K562 (cell line): Measurements from ENCODE around the gene TPGS1. TPM values are rescaled to one million over a fixed set of nuclear protein-coding genes. Genes with fewer than 3 reads are reported as not detected.
A peak's percentile ranks its signal among the peaks of the same experiment; 100 is the strongest.

Source experiments
- BCL6 ChIP-seq: fragments of 250-450 bp; sonication (Bioruptor Pico); IDR thresholded peaks from 2 replicates; pipeline ENCODE4 v1.4.0; 2020
- BMI1 ChIP-seq: fragments of 150-350 bp; IDR thresholded peaks from 2 replicates; pipeline ENCODE4 v1.6.1; 2014; ENCODE audit warnings: low read length
- CBX3 ChIP-seq, 2 experiments: IDR thresholded peaks; 1 replicate in 1 of 2; 2 replicates in 1 of 2; pipeline ENCODE4 v1.6.1; 2012; ENCODE audit warnings: inconsistent platforms in 2 of 2, low read length in 2 of 2, borderline replicate concordance in 1 of 2, control low read depth in 1 of 2
- CSDE1 ChIP-seq, 2 experiments: fragments of 450-650 bp; IDR thresholded peaks; 2 replicates each; pipeline ENCODE4 v1.6.1; 2016; ENCODE audit warnings: mild to moderate bottlenecking in 1 of 2
- CTCF ChIP-seq, 3 experiments: IDR thresholded peaks in 2 of 3; conservative IDR thresholded peaks in 1 of 3; 2 replicates each; pipeline ENCODE4 v1.5.1; 2011 to 2012; ENCODE audit warnings: low read length in 3 of 3, mild to moderate bottlenecking in 3 of 3, control low read depth in 2 of 3, improper control_type of control experiment in 1 of 3, inconsistent platforms in 1 of 3, low read depth in 1 of 3, mixed read lengths in 1 of 3, moderate library complexity in 1 of 3; ENCODE audit not compliant: insufficient read depth in 2 of 3
- DLX4 ChIP-seq: fragments of 250-450 bp; sonication (Bioruptor Pico); IDR thresholded peaks from 2 replicates; pipeline ENCODE4 v1.6.1; 2021; ENCODE audit warnings: mild to moderate bottlenecking
- FOSL1 ChIP-seq: fragments of 200-800 bp; sonication (Bioruptor generic); conservative IDR thresholded peaks from 2 replicates; pipeline ENCODE4 v1.6.1; 2016; ENCODE audit warnings: missing genetic modification characterization, missing compliant biosample characterization
- HMBOX1 ChIP-seq: sonication (generic); IDR thresholded peaks from 2 replicates; pipeline ENCODE4 v1.6.1; 2016
- HNRNPUL1 ChIP-seq: fragments of 200-400 bp; formaldehyde crosslinking; IDR thresholded peaks from 2 replicates; pipeline ENCODE4 v1.6.1; 2017; ENCODE audit warnings: low read length
- ILK ChIP-seq: fragments of 450-650 bp; IDR thresholded peaks from 2 replicates; pipeline ENCODE4 v1.6.1; 2016; ENCODE audit warnings: missing genetic modification characterization, low read depth, mild to moderate bottlenecking, missing compliant biosample characterization, moderate library complexity, borderline replicate concordance
- MIER1 ChIP-seq: fragments of 450-650 bp; IDR thresholded peaks from 2 replicates; pipeline ENCODE4 v1.6.1; 2016; ENCODE audit warnings: antibody characterized with exemption, mild to moderate bottlenecking, low read depth
- MTA2 ChIP-seq: fragments of 450-650 bp; IDR thresholded peaks from 2 replicates; pipeline ENCODE4 v1.6.1; 2016; ENCODE audit warnings: low read depth
- MYBL2 ChIP-seq, 2 experiments: fragments of 450-650 bp in 1 of 2; sonication (generic) in 1 of 2; formaldehyde crosslinking in 1 of 2; IDR thresholded peaks; 2 replicates each; pipeline versions ENCODE4 v1.6.1 to v1.8.1; 2017 to 2022; ENCODE audit warnings: borderline replicate concordance in 1 of 2, inconsistent platforms in 1 of 2, low read depth in 1 of 2, mild to moderate bottlenecking in 1 of 2, missing genetic modification reagents in 1 of 2, moderate library complexity in 1 of 2
- PATZ1 ChIP-seq: fragments of 250-450 bp; sonication (Bioruptor Pico); IDR thresholded peaks from 2 replicates; pipeline ENCODE4 v1.5.0; 2020; ENCODE audit warnings: mild to moderate bottlenecking, borderline replicate concordance
- PHF21A ChIP-seq: fragments of 450-650 bp; IDR thresholded peaks from 2 replicates; pipeline ENCODE4 v1.6.1; 2017; ENCODE audit warnings: low read depth, borderline replicate concordance
- RBM39 ChIP-seq: fragments of 200-400 bp; formaldehyde crosslinking; optimal IDR thresholded peaks from 2 replicates; pipeline ENCODE3; 2018; ENCODE audit warnings: low read depth, low read length
- SAFB2 ChIP-seq: fragments of 200-400 bp; formaldehyde crosslinking; IDR thresholded peaks from 2 replicates; pipeline ENCODE4 v1.6.1; 2018; ENCODE audit warnings: borderline replicate concordance, low read length, low read depth, moderate library complexity; ENCODE audit not compliant: severe bottlenecking
- SIN3B ChIP-seq: fragments of 450-650 bp; IDR thresholded peaks from 2 replicates; pipeline ENCODE4 v1.6.1; 2017; ENCODE audit warnings: low read depth, mild to moderate bottlenecking, moderate library complexity
- SMC3 ChIP-seq: conservative IDR thresholded peaks from 2 replicates; pipeline ENCODE4 v1.6.1; 2011; ENCODE audit warnings: low read depth, low read length, improper control_type of control experiment; ENCODE audit not compliant: insufficient read depth
- TFE3 ChIP-seq: fragments of 450-650 bp; formaldehyde crosslinking; IDR thresholded peaks from 2 replicates; pipeline ENCODE4 v1.4.0; 2020; ENCODE audit warnings: mild to moderate bottlenecking, mixed read lengths
- polyA plus RNA-seq, 8 experiments: library from polyadenylated mRNA; depleted of rRNA in 4 of 8; stranded (reverse) in 5 of 8; unstranded in 3 of 8; fragments of >200 nt; fragmentation: Nextera tagmentation in 2 of 8; fragmentation: Illumina TruSeq in 1 of 8; extraction: Ambion mirVana in 2 of 8; extraction: Trizol in 1 of 8; gene quantifications; 2 replicates each; pipeline versions ENCODE4 v1.2.1 to v1.2.3, GENCODE V29; 2011 to 2014; ENCODE audit warnings: inconsistent platforms in 1 of 8, missing spikeins in 1 of 8
- total RNA-seq, 7 experiments: library from RNA; depleted of rRNA in 6 of 7; stranded (reverse); fragments of >200 nt in 6 of 7; fragmentation: Illumina TruSeq in 2 of 7; extraction: Trizol in 2 of 7; gene quantifications; 2 replicates each; pipeline versions ENCODE4 v1.2.1 to v1.2.3, GENCODE V29; 2011 to 2021; ENCODE audit warnings: low replicate concordance in 1 of 7

Gene TPGS1
- total and polyA plus RNA-seq, 9 of the 15 experiments (the other 6 are each of a cell fraction or from before 2014, with no cell fraction given), result 0.30 to 31.6 (median 1.2) TPM; not detected in 2

- TF ChIP-seq TFE3 (CRISPR knock-in tag) (no peak), BCL6 (CRISPR knock-in tag) (no peak), PATZ1 (no peak), CTCF (IDR thresholded peaks at IDR 0.05 in 2 of 3, conservative IDR thresholded peaks at IDR 0.05 in 1 of 3; ENCODE audit: insufficient read depth in 2 of 3, low read depth in 1 of 3, low read length in 3 of 3) (peak; percentile 66 to 88 (median 84)), SAFB2 (no peak), HMBOX1 (no peak), HNRNPUL1 (no peak), BMI1 (no peak), ILK (no peak), CSDE1 (IDR thresholded peaks at IDR 0.05) (no peak), SMC3 (0 out of 2 replicates have a peak, but pooled peaks have one; percentile 24), SIN3B (no peak), CBX3 (IDR thresholded peaks at IDR 0.05; ENCODE audit: borderline replicate concordance in 1 of 2, low read length in 2 of 2) (peak in 1 of 2 experiments; percentile 70; a peak in 1 of 3 replicates), DLX4 (CRISPR knock-in tag) (no peak), RBM39 (no peak), FOSL1 (tag) (no peak), MTA2 (no peak), PHF21A (no peak), MIER1 (peak; percentile 47; the same call in 1 of the 2 replicates), MYBL2 (IDR thresholded peaks at IDR 0.05; ENCODE audit: low read depth) (no peak), MYBL2 (CRISPR knock-in tag; IDR thresholded peaks at IDR 0.05; ENCODE audit: borderline replicate concordance) (no peak)
Observed at GRCh38 chr19:495402-496111, 11.7 kb upstream of the TPGS1 start (continued).
